Measurements from ENCODE around the gene ZNF354B.

The ZNF354B gene

DNA sequence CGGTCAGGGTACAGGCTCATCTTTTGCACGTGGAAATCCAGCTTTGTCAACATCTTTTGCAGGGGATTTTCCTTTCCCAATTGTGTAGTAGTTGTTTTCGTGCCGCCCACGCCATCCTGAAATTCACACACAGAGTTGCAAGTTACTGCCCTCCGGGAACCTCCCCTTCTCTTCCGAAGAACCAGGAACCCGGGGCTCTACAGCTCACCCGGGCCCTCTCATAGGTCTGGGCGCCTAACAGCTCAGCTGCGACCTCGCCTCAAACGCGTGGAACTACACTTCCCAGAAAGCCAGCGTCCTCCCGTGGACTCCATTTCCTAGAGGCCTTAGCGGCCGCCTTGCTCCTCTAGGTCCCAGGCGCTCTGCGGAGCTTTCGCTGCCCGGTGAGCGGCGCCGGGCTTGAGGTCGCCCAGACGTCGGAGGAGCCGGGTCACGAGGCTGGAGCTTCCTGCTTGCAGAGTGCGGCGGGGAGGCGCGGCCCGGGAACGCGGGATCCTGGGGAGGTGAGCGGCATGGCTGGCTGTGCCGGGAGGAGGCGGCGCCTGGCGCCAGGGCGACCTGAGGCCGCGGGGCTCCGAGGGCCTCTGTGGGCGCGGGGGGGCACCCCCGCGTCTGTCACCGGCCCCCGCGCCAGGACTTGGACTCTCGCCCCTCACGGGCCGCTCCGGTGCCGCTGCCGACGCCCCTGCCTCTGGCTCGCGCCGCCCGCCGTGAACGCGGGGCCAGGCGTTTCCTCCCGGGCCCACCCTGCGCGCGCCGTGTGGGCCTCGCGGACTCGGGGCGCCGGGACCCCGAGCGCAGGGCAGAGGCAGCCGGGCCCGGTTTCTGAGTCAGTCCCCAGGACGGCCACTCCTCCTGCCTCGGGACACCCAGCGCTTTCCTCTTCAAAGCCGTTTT lies at the start of gene ZNF354B:
ZNF354B (plus strand) TSS at position 329 of the 897 bp plus-strand sequence. CDS start 1,095 bp downstream, outside the sequence.
- peak within 1 kb of the TSS; percentile 50 for H3K4me3 ChIP-seq (ENCODE audit: low read depth, low read length)
- TF ChIP-seq, protein P1, sequence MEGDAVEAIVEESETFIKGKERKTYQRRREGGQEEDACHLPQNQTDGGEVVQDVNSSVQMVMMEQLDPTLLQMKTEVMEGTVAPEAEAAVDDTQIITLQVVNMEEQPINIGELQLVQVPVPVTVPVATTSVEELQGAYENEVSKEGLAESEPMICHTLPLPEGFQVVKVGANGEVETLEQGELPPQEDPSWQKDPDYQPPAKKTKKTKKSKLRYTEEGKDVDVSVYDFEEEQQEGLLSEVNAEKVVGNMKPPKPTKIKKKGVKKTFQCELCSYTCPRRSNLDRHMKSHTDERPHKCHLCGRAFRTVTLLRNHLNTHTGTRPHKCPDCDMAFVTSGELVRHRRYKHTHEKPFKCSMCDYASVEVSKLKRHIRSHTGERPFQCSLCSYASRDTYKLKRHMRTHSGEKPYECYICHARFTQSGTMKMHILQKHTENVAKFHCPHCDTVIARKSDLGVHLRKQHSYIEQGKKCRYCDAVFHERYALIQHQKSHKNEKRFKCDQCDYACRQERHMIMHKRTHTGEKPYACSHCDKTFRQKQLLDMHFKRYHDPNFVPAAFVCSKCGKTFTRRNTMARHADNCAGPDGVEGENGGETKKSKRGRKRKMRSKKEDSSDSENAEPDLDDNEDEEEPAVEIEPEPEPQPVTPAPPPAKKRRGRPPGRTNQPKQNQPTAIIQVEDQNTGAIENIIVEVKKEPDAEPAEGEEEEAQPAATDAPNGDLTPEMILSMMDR (IDR thresholded peaks at IDR 0.05; ENCODE audit: low read depth, low read length) = no peak
- H3K9me3 ChIP-seq (ENCODE audit: severe bottlenecking) = no peaks in the 10 kb centered on the region
- peaks cover 4% of the 10 kb centered on the region for H3K36me3 ChIP-seq
- peak; percentile 82 for DNase-seq
- no peaks in the 10 kb centered on the region for H3K27me3 ChIP-seq (ENCODE audit: insufficient read depth, low read depth, severe bottlenecking)
- H3K27ac ChIP-seq = peak within 1 kb of the TSS; percentile 70

DNA sequence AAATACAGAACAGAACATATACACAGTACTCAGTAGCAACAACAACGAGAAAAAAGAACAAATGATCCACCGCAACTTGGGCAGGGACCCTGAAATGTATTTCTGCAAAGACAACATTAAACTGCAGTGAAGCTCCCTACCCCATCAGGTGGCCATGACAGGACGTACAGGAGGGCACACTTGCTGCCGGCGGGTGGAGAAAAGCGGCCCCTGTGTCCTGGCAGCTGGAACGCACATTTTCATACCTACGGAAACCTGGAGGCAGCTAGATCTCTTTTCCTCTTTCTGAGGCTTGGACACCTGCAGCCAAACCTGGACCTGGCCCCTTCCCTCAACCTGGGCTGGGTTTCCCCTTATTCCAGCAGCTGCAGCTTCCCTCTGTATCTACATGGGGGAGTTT lies 42.2 kb upstream of the ZNF354B start:
- Histone ChIP-seq H3K36me3 (no peaks in the 10 kb centered on the region), H3K27ac (no peak overlapping the region), H3K27me3 (ENCODE audit: insufficient read depth, low read depth, severe bottlenecking) (no peaks in the 10 kb centered on the region), H3K4me3 (ENCODE audit: low read depth, low read length) (no peak overlapping the region), H3K9me3 (ENCODE audit: severe bottlenecking) (no peaks in the 10 kb centered on the region)
- DNase-seq = no peak
- TF ChIP-seq, protein P1 (IDR thresholded peaks at IDR 0.05; ENCODE audit: low read depth, low read length) = no peak

DNA sequence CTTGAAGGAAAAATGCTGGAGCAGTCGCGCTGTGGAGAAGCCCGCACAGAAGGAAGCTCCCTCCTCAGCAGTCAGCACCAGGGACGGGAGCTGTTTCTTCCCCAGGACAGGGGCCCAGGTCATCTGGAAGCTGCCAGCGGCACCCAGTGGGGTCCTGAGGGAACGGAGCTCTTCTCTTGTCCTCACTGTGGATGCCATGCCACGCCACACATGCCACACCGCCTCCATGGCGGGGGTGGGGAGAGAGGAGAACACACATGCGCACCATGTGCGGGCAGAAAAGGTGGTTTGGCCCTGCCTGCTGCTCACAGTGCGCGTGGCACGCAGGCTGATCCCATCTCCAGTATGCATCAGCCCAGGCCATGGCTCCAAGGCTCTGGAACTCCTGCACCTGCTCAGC lies 41.7 kb upstream of the ZNF354B start:
- DNase-seq = no peak
- Histone ChIP-seq H3K27ac (no peak overlapping the region), H3K9me3 (ENCODE audit: severe bottlenecking) (no peaks in the 10 kb centered on the region), H3K27me3 (ENCODE audit: insufficient read depth, low read depth, severe bottlenecking) (no peaks in the 10 kb centered on the region), H3K4me3 (ENCODE audit: low read depth, low read length) (no peak overlapping the region), H3K36me3 (no peaks in the 10 kb centered on the region)
- TF ChIP-seq, protein P1 (IDR thresholded peaks at IDR 0.05; ENCODE audit: low read depth, low read length) = no peak

- H3K27ac ChIP-seq = no peak overlapping the region
- H3K9me3 ChIP-seq (ENCODE audit: severe bottlenecking) = no peaks in the 10 kb centered on the region
- H3K4me3 ChIP-seq (ENCODE audit: low read depth, low read length) = no peak overlapping the region
- no peaks in the 10 kb centered on the region for H3K27me3 ChIP-seq (ENCODE audit: insufficient read depth, low read depth, severe bottlenecking)
- TF ChIP-seq, protein P1 (IDR thresholded peaks at IDR 0.05; ENCODE audit: low read depth, low read length) = no peak
- DNase-seq = no peak
- H3K36me3 ChIP-seq = no peaks in the 10 kb centered on the region
Measured at GRCh38 chr5:178820001-178820400, 39.8 kb upstream of the ZNF354B start.

GRCh38 chr5:178825444-178825843 lies 34.3 kb upstream of the ZNF354B start:
- no peak for DNase-seq
- H3K9me3 ChIP-seq (ENCODE audit: severe bottlenecking) = no peaks in the 10 kb centered on the region
- no peaks in the 10 kb centered on the region for H3K27me3 ChIP-seq (ENCODE audit: insufficient read depth, low read depth, severe bottlenecking)
- no peak overlapping the region for H3K4me3 ChIP-seq (ENCODE audit: low read depth, low read length)
- H3K27ac ChIP-seq = no peak overlapping the region
- TF ChIP-seq, protein P1 (IDR thresholded peaks at IDR 0.05; ENCODE audit: low read depth, low read length) = no peak
- no peaks in the 10 kb centered on the region for H3K36me3 ChIP-seq
